AG08396 (cell line): ENCODE results near the gene KCNF1.

Experiments used
- DNase-seq: peaks from one replicate; pipeline ENCODE4 v3.0.0; 2012; ENCODE audit warnings: low spot score, mixed read lengths

Gene KCNF1

DNA sequence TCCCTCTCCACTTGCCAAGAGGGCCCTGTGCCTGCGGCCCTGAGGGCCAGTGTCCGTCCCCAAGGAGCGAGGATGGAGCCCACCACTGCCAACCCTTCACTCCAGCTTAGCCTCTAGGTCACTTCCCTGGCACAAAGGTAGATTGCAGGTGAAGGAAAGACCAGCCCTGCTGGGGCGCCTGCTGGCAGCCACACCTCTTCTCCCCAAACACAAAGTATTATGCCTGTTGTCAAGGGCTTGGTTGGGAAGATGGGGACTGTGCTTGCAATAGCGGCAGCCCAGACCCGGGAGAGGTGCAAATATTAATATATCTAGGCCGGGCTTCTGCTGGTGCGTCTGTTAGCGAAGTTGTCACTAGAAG is 7.7 kb downstream of the KCNF1 start:
- no peak for DNase-seq

DNA sequence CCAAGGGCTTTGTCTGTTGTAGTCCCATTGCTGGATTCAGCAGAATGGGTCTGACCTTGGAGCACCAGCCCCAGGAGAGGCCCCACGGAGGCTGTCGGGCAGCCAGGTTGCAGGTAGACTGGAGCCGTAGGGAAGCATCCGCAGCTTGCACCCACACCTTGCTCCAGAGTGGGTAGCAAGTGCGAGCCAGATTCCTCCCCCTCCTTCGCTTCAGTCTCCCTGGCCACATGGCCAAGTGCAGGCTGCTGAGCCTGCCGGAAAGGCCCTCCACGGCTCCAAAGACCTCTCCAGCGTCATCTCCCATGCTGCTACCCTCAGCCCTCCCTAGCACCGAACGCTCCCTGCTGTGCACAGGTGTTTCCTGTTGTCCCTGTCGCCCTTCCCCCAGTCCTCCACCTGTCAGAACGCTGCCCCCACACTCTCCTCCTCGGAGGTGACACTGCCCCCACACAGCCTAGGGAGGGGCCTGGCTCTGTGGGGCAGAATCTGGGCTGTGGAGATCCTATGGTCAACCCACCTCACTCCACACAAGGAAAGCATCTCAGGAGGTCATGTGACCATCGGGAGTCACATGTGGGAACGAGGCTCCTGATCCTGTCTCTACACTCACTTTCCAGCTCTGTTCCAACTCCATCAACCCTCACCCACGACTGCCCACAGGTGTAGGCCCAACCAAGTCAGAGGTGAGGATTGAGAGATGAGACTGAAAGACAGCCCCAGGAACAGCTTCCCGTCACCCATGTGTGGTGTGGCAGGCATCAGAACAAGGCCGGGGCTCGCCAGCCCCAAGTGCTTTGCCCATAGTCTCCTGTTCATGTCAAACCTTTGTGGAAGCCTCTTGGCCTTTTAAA is 8.3 kb downstream of the KCNF1 start:
- no peak for DNase-seq

DNA sequence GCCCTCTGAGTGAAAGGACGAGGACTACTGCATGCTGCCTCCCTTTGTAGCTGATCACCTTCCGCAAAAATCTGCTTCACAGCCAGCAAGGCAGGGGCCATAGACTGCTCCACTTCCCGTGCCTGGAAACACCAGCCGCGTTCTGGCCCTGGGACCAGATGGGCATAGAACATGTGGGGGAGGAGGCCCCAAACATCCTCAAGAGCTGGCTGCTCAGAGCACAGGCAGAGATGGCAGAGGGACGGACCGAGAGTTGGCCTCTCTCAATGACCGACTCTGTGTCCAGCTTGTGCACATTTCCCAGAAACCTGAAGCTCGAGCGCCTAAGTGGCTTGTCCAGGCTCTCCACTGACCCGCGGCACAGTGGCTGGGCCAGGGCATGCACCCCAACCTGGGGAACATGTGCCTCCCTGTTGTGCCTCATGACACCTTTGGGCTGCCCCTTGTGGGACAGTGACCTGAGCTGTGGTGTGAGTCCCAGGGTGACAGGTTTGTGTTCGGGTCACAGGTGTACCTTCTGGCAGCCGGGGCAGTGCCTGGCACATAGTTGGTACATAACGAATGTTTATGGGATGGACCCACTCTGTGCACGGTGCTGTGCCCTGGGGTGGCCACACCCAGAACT is 9.1 kb downstream of the KCNF1 start:
- no peak for DNase-seq

DNA sequence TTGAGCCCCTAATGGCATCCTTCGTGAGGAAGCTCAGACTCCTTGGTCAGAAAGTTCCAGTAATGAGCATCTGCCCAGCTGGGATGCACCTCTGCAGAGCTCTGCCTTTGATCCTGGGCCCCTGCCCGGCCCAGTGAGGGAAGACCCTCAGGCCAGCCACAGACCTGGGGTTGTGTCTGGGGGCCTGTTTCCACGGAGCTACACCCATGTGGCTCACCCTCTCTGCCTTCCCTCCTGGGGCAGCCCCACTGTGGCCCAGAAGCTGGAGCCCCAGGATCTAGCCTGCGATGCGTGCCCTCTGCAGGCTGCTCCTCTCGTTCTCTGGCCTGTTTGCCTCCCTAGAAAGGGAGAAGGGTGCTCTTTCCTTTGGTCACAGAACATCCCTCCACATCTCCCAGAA is 9.8 kb downstream of the KCNF1 start:
- DNase-seq = no peak

DNA sequence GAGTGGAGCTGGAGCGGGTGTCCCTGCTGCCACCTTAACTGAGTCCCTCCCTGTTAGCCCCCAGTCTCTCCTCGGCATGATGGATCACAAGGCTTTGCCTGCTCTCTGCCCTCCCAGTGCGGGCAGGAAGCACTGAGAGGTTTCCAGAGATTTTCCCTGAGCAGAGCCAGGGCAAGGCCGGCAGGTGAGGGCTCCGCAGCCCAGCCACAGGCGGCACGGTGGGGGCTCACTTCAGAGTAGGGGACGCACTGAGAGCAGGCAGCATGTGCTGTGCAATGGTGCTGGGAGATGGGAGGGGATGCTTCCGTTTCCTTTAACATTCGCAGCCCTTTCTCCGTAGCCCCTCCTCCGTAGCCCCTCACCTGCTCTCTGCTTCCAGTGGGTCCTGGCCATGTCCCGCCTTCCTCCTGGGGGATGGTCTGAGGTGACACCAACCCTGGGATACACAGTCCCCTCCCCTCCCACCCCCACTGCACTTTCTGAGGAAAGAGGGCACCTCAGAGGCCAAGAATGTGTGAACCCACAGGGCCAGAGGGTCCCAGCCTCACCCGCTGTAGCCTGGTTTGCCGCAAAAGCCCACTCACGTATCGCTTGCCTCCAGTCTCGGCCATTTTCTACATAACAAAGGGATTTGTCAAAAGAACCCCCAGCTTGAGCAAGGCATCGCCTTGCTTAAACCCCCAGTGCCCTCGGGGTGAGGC is 10.7 kb downstream of the KCNF1 start:
- no peak for DNase-seq

DNA sequence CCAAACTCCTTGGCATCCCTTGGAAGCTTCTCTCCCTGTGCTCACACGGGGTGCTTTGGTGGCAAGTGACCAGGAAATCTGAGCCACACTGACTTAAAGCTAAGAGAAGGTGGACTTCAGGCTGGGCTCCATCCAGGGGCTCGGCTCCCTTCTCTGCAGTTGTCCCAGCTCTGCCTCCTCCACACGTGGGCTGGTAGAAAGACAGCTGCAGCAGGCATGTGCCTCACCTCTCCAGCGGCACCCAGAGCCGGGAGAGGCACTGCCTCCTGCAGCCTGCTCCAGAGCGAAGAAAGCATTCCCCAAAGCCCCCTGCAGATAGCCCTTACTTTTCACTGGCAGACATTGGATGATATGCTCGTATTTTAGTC is 11.3 kb downstream of the KCNF1 start:
- DNase-seq = no peak

DNA sequence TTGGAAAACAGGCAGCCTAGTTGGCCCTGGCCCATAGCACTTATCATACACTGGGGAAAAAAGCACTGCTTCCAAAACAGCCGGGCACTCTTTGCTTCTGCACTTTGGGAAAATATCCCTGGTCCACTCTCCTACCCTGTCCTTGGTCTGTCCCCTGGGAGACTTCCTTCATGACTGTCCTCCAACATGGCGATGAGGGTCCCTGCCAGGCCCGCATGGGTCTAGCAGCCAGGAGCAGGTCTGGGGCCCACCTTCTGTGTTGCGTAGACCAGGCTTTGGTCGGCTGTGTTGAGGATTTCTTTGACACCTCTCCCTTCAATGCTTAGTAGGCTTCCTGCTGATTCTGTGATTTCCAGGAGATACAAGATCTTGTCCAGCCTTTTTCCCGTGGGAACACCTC is 12.2 kb downstream of the KCNF1 start:
- DNase-seq = no peak

DNA sequence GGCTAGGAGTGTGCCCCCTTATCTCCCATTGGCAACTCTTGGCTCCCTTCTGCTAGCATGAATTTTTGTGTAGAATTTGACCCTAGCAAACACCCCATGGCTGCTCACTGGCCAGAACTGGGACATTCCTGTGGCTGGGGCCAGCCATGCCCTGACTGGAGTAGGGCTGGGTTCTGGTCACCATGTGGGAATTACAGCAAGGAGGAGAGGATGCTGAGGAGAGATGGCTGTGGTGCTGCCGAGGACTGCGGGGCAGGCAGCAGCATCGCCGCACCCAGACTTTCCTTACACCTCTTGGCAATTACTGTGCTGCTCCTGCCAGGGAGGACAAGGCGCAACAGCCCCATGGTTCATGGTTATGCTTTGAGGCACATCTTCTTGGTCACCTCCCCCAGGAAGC is 12.7 kb downstream of the KCNF1 start:
- peak; percentile 69 for DNase-seq

DNA sequence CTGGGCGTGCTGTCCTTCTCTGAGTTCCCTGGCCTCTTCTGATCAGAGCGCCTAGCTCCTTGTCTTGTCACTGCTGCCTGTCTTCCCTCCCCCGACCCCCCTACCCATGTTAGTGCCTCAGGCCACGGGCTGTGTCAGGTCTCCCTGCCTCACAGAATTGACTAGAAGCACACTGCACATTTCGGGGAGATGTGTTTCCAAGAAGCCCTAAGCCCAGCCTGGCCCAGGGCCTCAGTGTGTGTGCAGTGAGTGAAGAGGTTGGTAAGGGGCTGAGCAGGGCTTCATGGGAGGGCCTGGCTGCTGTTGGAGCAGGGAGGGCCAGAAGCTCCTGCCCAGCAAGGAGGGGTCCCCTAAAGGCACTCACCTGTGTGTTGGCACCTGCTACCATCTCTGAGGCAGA is 13.1 kb downstream of the KCNF1 start:
- DNase-seq = no peak

DNA sequence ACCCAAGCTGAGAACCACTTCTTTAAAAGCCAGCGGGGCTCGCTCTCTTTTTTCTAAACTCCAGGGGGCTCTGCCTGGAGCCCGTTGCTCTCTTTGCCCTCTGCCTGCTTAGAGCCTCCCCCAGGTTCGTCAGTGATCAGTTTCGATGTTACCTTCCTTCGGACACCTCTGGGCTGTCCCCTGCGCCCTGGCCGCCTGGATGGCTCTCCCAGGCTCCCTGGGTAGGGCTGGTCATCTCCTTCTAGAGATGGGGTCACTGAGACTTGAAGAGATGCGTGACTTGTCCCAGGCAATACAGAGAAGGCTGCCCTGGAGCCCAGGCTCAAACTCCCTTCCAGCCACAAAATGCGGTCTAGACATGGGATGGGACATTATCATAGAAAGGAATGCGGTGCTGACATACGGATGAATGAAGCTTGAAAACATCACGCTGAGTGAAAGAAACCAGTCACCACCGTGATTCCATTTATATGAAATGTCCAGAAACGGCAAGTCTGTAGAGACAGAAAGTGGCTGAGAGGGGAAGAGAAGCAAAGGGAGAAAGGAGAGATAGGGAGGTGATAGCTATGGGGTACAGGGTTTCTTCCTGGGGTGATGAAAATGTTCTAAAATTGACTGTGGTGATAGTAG is 14.6 kb downstream of the KCNF1 start:
- DNase-seq = no peak

DNA sequence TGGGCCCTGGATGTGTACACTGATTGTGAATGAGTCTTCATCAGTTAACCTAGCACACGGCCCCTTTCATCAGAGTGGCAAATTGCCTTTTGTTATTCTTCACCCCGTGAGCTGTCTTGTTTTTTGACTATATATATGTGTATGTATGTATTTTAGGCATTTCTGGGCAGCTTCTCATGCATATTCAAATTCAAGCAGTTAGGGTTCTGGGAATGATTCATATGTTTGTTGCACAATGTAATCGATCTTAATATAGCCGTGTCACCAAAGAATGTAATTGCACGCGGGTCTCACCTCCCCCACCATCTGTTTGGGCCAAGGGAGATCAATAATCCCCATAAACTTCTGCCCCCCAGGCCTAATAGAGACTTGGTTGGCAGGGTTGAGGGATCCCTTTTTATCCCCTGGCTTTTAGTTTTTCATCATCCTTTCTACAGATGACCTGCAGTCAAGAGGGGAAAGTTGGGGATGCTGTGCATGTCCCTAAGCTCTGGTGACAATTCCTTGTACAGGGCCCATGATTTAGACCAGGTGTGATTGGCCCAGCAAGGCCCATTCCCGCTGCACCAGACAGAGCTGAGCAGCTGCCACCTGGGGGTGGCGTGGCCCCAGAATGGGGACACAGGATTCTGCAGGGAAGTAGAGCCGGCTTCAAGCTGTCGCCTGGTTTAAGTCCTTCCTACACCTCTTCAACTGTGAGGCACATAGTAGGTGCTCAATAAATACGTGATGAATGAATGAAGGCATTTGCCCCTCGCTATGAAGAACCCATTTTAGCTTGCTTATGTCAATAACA is 19.2 kb downstream of the KCNF1 start:
- DNase-seq = no peak

DNA sequence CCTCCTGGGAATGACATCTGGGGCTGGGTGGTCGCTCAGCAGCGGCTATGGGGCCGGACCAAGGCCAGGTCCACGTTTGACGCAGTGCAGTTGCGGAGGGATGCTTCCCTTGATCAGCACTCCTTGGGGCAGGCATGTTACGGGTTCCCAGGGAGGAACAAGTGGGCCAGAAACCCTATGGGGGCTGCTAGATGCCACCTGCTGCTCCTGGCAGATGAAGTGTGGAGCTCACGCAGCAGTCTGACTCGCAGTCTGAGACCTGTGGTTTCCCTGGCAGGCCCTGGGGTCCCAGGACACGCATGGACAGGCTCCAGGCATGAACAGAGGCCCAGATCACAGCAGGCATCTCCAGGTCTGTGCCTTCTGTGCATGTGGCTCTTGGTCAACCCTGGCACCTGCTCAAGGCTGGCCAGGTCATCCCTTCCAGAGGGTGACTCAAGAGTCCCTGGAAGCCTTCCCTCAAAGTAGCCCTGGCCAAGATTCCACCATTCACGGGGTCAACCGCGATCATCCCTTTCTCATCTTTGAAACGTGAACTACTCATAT is 20.0 kb downstream of the KCNF1 start:
- peak; percentile 81 for DNase-seq

DNA sequence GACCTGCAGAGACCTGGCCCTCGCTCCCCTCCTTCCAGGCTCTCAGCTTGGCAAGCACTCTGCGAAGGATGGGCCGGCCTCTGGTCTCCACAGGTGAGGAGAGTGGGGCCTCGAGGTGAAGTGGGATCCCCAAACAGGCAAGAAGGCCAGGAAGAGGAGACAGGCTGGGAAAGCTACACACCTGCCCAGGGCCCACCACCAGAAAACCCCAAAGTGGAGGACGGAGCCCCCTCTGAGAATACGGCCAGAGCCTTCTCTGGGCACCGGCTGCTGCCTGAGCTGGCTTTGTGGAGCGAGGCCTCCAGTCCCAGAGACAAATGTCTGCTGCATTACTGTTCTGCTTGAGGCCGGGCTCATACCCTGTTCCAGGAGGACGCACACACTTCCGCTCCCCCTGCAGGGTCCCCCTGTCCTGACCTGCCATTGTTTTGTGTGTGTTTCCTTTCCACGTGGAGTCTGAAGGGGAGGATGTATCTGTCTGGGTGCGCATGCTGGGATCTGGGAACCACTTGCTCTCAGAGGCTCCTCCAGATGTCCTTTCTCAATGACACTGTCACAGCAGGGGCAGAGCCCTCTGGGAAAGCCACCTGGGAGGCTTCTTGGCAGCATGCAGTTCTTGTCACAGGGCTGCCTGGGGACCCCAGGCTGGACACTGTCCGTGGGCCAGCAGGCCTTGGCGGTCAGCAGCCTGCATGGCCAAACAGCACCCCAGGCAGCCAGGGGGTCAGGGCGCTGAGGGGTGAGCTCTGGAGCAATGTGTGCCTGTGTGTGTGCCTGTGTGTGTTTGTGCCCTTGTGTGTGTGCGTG is 20.8 kb downstream of the KCNF1 start:
- no peak for DNase-seq

DNA sequence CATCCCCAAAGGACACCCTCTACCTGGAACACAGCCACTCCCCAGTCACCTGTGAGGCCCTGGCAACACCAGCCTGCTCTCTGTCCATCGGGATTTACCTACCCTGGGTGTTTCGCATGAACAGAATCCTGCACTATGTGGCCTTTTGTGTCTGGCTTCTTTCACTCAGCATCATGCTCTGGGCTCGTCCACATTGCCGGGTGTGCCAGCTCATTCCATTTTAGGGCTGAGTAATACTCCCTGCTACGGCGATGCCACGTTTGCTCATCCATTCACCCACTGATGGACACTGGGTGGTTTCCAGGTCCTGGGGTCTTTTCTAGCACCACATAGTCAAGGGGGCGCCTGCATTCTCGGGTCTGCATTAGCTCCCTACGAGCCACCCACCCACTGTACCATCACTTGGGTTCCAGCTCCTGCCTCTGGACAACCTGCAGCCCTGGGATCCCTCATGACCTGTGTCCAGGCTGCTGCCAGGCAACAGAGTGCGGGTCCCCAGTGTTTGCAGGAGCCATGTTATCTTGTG is 22.0 kb downstream of the KCNF1 start:
- DNase-seq = no peak

DNA sequence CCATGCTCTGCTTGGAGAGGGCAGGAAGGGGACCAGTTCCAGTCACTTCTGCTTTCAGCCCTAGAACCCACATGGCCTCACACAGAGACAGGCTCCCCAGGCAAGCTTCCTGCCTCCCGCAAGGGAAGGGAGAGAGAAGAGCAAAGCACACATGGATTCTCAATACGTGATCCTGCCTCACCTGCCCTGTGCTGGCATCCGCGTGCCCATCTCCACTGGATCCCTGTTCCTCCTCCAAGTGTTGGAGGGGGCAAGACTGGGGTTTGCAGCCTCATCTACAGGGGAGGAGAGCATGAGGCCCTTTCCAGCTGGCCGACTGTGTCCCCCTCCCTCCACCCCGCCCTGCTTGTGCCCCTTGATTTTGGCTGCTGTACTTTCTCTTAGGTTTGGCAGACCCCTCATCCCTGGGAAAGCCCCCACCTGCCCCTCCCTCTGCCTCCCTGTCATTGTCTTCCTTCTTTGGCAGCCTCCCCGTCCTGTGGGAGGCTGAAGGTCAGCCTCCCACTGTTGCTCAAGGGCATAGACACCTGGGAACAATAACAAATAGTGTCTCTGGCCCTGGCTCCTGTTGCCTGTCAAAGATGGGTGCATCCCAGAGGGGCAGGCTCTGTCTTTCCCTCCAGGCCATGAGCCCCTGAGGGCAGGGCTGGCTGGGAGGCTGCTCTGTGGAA is 22.7 kb downstream of the KCNF1 start:
- DNase-seq = no peak

DNA sequence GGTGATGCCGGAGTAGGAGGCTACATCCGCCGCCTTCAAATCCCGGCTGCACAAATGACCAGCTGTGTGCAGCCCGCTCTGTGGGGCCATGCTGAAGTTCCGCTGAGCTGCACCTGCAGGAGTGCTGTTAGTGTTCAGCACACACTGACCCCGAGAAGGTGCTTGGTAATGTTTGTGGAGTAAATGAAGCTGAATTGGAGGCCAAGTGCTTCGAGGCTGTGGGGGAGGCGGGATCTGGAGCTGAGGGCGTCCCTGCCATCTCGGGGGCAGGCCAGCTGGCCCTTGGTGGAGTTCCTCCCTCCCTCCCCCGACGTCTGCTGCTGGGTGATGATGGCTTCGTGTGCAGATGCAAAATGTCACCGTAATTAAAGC is 23.2 kb downstream of the KCNF1 start:
- no peak for DNase-seq

DNA sequence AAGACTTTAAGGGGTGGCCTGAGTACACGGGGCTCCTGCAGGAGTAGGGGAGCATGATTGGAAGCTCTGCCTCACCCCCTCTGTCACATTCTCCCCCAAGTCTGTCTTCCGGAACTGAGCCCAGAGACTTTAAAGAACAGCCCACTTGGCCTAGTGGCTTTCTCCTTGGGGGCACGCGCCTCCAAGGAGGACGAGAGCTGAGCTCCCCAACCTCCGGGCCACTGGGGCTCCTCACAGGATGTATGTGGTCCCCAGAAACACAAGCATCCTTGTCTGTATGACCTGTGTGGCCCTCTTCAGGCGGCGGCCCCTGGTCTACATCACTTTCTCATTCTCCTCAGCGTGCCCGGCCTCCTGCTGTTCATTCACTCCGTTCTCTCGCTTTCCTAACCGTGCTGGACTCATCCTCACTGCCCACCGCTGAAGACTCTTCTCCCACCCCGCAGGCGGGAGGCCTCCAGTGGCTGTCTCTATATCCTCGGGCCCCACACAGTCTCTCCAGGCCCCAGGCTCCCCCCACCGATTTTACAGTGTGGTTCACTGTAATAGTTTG is 23.7 kb downstream of the KCNF1 start:
- no peak for DNase-seq

DNA sequence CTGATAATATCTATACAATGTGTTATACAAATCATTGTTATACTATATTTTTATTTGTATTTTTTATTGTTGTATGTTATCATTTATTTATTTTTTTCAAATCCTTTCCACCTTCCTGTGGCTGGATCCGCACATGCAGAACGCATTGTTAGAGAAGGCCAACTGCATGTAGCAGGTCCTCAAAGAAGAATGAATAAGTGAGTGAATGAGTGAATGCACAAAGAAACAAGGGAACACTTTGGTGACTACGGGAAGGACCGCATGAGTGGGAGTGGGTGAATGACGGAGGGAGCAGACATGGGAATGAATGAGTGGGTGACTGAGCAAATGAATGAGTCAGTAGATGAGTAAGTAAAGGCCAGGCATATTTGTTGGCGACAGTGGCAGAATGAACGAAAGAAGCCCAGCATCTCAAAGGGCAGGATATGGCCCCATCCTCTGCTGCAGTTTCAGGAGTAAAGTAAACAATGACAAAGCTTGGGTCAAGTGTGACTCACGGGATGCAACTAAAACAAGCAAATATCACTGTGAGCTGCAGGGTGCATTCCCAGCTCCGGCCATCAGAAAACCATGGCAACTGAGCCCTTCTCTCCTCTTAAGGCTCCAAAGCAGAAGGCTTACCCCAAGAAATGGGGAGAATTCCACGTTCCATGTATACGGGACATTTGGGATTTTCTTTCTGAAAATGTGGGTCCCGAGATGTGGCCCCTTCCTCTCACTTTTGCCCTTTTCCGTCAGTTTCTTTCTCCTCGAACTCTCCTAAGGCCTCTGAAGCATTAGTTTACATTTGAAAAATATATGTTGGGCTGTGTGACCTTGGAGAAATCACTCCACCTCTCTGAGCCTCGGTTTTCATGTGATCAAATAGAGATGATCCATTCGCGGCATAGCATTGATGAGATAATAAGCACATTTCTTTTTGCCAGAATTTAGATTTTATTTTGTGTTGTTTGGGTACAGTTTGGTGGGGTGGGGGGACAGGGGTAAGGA is 24.5 kb downstream of the KCNF1 start:
- DNase-seq = peak; percentile 94

DNA sequence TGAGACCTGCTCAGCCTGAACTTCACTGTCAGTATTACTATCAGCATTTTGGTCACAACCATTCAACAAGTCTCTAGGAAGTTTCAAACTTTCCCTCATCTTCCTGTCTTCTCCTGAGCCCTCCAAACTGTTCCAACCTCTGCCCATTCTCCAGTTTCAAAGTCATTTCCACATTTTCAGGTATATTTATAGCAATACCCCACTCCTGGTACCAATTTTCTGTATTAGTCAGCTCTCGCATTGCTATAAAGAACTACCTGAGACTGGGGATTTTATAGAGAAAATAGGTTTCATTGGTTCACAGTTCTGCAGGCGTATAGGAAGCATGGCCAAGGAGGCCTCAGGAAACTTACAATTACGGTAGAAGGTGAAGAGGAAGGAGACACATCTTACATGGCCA is 27.3 kb downstream of the KCNF1 start:
- DNase-seq = no peak
